SKM-1 (cell line): ENCODE results near the gene HSPB9.

Experiments used
- DNase-seq: peaks from one replicate; lab custom pipeline; 2025; ENCODE audit not compliant: unreplicated experiment; lab: John Stamatoyannopoulos, UW

The HSPB9 gene

GRCh38 chr17:42122371-42123303 lies at the start of gene HSPB9:
Gene HSPB9, plus strand, starts transcription at chr17:42122804. Its CDS starts 47 bp downstream, at chr17:42122851.
- no peak for DNase-seq

- no peak for DNase-seq
These were observed 46.8 kb upstream of the HSPB9 start for GRCh38 chr17:42075789-42076188.

DNA sequence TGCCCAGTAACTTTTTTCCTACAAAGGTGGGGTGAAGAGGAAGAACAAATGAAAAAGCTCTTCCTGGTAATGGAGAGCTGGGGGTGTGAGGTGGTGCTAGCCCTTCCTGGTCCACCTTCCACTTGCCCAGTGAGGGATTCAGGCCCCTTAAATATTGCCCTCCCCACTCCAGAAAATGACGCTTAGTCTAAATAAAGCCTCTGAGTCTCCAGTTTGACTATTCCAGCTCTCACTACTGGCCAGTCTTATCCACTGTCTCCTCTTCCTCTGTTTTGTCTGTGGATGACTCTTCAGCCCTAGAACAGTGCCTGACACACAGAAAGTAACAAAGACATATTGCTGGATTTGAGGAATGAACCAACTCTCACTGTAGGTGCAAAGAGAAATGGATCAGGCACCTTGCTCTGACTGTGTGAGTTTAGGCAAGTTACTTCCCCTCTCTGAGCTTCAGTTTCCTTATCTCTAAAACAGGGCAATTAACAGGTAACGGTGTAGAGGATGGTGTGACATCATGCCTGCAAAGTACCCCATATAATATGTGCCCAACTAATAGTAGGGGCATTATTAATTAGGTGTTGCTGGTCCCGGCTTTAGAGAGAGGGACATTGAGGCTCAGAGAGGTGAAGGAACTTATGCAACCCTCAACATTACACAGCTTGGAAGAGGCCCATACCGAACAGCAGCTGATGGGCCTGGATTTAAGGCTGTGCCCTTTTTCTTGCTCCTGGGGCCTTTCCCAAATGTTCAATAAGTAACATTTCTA lies 45.6 kb upstream of the HSPB9 start:
- DNase-seq = no peak

GRCh38 chr17:42077755-42078154 lies 44.8 kb upstream of the HSPB9 start:
- DNase-seq = no peak

DNA sequence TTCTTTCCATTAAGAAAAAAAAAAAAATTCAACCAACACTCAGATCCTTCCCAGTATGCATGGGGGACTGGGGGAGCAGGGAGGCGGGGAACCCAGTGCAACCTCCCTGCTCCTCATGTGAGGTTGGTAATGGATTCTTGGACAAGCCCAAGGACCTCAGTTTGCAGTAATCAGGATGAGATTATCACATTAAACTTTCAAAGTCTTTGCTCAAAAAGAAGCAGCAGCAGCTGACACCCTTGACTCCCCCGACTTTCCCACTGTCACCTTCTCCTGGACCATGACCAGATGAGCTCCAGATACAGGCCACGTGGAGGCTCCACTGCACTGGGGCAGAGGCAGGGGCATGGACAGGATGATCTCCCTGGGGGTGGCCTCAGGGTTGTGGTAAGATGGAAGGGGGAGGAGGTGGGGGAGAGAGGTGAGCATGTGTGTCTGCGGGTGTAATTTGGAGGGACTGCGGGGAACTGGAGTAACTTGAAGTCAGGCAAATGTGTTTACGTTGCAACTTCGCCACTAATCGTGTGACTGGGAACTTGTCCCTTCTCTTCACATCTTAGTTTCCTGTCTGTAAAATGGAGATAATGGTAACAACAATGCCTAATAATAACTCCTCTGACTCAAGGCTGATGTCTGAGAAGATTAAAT lies 44.1 kb upstream of the HSPB9 start:
- no peak for DNase-seq

DNA sequence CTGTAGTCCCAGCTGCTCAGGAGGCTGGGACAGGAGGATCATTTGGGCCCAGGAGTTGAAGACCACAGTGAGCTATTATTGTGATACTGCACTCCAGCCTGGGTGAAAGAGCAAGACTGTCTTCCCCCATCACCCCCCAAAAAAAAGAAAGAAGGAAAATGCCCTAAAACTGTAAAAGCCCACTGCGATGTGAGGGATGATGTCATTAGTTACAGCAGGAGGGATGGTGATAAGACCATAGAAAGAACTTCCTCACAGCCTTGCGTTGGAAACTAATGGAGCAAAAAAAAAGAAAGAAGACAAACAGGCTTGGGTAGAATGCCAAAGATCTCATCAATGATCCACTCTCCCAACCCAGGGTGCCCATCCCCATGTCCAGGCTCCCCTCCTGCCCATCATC lies 43.1 kb upstream of the HSPB9 start:
- no peak for DNase-seq

DNA sequence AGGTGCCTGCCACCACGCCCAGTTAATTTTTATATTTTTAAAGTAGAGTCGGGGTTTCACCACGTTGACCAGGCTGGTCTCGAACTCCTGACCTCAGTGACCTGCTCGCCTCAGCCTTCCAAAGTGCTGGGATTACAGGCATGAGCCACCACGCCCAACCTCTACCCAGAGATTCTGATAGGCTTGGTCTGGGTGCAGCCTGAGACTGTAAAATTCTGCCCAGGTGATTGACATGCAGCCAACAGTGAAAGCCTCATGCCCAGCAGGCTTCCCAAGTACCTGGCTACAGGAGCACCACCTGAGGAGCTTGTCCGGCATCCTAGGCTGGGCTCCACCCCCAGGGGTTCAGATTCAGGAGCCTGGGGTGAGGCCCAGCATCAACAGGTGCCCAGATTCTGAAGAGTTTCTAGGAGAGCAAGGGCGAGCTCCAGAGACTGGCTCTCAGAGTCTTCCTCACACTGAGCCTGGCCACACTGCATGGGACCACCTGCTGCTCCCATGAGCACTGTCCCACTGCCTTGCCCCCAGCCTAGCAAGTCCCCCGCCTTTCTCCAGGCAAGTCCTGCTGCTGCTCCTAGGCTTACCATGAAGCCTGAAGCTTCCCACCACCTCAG lies 41.0 kb upstream of the HSPB9 start:
- no peak for DNase-seq

DNA sequence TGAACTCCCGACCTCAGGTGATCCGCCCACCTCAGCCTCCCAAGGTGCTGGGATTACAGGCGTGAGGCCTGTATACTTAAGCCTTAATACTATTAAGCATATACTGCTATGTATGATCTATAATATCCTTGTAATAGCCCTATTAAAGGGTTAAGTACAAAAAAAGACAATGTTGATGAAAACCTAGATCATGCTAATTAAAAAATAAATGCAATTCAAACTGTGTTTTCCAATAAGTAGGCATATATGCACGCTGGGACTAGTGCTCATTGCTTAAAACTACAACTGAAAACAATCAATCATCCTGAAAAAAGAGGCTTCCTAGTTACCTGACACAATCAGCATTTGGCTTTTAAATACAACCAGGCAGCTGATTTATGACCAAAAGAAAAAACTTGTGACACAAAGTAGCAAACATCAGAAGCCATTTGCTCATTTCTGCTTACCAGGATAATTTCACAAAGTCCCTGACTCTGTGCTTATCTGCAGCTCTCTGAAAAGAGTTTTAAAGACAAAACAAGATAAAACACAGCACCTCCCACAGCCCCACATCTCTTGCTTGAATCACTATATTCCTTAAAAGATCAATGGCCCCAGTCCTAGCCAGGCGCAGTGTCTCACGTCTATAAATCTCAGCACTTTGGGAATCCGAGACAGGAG lies 35.4 kb upstream of the HSPB9 start:
- no peak for DNase-seq

DNA sequence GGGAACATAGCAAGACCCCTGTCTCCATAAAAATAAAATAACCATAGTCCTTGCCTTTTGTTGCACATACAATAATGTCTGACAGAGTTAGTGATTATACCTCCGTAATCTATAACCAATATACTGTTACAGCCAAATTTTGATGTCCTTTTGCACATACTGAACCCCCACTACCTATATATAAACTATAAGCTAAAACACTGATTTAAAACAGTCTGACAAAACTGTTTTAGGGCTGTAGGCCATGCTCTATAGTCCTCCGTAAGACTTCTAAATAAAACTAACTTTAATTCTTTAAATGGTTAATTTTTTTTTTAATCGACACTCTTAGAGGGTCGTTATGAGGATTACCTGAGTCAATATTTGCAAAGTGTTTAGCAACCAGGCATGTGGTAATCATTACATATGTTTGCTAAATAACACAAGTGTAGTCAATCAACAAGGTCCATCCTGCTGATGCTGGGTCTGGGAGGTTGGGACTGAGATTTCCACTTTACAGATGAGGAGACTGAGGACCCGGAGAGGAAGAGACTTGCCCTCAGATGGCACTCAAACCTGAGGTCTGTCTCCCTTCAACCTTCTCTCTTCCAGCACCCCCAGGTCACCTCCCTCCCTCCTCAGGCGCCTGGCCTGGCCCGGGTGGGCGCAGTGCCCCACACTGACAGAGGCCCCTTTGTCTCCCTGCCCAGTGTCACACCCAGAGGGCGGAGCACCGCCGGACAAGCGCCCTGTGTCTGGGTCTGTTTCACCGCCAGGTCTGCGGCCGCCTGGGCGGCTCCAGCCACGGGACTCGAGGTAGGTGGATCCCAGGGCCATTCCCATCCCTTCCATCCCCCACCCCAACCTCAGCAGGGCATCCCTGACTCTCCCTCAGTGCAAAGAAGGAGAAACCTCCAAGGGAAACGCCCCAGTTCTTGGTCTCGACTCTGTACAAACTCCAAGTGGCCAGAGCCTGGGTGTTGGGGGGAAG lies 34.6 kb upstream of the HSPB9 start:
- DNase-seq = no peak

DNA sequence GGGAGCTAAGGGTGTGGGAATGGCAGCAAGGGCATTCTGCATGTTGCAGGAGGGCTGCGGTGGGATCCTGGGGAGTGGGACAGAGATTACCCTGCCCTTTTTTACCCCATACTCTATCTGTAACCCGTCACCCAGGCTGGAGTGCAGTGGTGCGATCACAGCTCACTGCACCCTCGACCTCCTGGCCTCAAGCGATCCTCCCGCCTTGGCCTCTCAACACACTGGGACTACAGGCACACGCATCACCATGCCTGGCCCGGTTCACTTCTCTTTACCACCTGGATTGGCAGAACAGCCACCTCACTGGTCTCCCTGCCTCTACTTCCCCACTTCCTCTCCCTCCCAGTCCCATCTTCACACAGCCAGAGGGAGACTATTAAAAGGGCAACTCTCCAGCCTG lies 33.9 kb upstream of the HSPB9 start:
- no peak for DNase-seq

GRCh38 chr17:42090964-42091790 lies 31.4 kb upstream of the HSPB9 start:
- DNase-seq = no peak

- no peak for DNase-seq
These were observed 29.7 kb upstream of the HSPB9 start for GRCh38 chr17:42092939-42093338.

- no peak for DNase-seq
These were observed 28.1 kb upstream of the HSPB9 start for GRCh38 chr17:42094375-42095069.

- no peak for DNase-seq
These were observed 26.1 kb upstream of the HSPB9 start for GRCh38 chr17:42096360-42097111.

DNA sequence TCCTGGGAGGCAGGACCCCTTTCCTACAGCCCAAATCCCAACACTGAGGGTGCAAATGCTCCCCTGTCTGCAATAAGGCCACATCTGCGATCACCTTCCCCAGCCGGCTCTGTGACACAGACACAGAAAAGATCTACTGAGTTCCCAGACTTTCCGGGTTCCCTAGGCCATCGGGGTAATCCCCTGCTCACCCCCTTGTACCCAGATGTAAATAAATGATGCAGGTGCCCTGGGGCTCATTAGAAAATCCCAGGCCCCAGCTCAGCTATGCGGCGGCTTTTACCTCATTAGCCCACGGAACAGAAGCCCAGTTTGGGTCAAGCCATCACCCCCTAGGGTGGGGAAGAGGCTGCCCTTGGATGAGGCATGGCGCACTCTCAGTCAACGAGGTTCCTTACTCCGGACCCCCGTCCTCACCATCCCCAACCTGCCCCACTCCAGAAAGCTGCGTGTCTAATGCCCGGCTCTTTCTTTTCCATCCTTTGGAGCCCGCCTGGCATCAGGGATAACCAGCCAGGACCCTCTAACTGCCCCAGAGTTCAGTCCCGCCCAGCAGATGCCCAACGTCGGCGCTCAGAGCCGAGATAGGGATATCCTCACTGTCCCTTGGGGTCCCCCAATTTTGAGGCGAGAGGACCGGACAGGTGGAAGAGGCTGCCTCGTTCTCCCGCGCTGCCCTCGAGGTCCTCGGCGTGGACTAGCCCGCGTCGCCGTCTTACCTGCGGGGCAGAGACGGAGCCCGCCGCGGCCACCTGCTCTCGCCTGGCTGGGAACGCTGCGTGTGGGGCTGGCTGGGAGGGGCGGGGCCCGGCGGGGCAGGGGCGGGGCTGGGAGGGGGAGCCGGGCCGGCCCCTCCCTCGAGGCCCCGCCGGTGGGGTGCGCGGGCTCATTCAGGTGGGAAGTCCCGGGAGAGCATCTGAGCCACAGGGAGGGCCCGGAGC lies 24.6 kb upstream of the HSPB9 start, which contains the start of gene ZNF385C:
TSS of gene ZNF385C (minus strand) at position 783 of the 941 bp plus-strand sequence. CDS start 35,417 bp downstream, outside the sequence.
- no peak for DNase-seq
